HepG2 (cell line): Measurements from ENCODE around the gene TTC31. TPM values are rescaled to one million over a fixed set of nuclear protein-coding genes. Genes with fewer than 3 reads are reported as not detected.
A peak's percentile ranks its signal among the peaks of the same experiment; 100 is the strongest.

Experiments
- ARID2 ChIP-seq: sonication (generic); formaldehyde crosslinking; IDR thresholded peaks from 2 replicates; pipeline ENCODE4 v1.8.1; 2022; ENCODE audit warnings: mild to moderate bottlenecking, missing genetic modification reagents, borderline replicate concordance
- ATM ChIP-seq: fragments of 450-650 bp; IDR thresholded peaks from 2 replicates; pipeline ENCODE4 v1.7.1; 2017; ENCODE audit warnings: mild to moderate bottlenecking, borderline replicate concordance
- BORCS8-MEF2B ChIP-seq: sonication (generic); formaldehyde crosslinking; IDR thresholded peaks from 2 replicates; pipeline ENCODE4 v1.8.0; 2022; ENCODE audit warnings: mild to moderate bottlenecking, missing genetic modification reagents
- DBP ChIP-seq: sonication (generic); formaldehyde crosslinking; IDR thresholded peaks from 2 replicates; pipeline ENCODE4 v1.4.0; 2020; ENCODE audit warnings: missing genetic modification reagents; ENCODE audit errors: not compliant biosample characterization
- E2F1 ChIP-seq: sonication (generic); formaldehyde crosslinking; IDR thresholded peaks from 2 replicates; pipeline ENCODE4 v1.5.0; 2020; ENCODE audit warnings: missing genetic modification reagents
- ERF ChIP-seq: IDR thresholded peaks from 2 replicates; pipeline ENCODE4 v1.6.1; 2018; ENCODE audit warnings: missing biosample characterization, missing genetic modification reagents
- HOXA9 ChIP-seq: sonication (generic); formaldehyde crosslinking; IDR thresholded peaks from 2 replicates; pipeline ENCODE4 v1.8.1; 2022; ENCODE audit warnings: missing genetic modification reagents, mild to moderate bottlenecking, moderate library complexity, borderline replicate concordance
- KAT2B ChIP-seq: fragments of 150-350 bp; IDR thresholded peaks from 2 replicates; pipeline ENCODE4 v1.6.1; 2014; ENCODE audit warnings: low read depth, low read length, borderline replicate concordance
- KMT2A ChIP-seq: sonication (generic); formaldehyde crosslinking; IDR thresholded peaks from 2 replicates; pipeline ENCODE4 v1.4.0; 2020; ENCODE audit warnings: missing genetic modification reagents
- MBNL3 ChIP-seq: fragments of 250-450 bp; sonication (Bioruptor Pico); conservative IDR thresholded peaks from 2 replicates; pipeline ENCODE4 v1.8.0; 2022; ENCODE audit warnings: mild to moderate bottlenecking, inconsistent platforms
- MTA3 ChIP-seq: sonication (generic); formaldehyde crosslinking; IDR thresholded peaks from 2 replicates; pipeline ENCODE4 v1.4.0; 2020; ENCODE audit warnings: missing genetic modification reagents
- PAWR ChIP-seq: sonication (generic); formaldehyde crosslinking; IDR thresholded peaks from 2 replicates; pipeline ENCODE4 v1.4.0; 2020; ENCODE audit warnings: missing genetic modification reagents, mild to moderate bottlenecking, borderline replicate concordance
- PHB2 ChIP-seq: fragments of 450-650 bp; IDR thresholded peaks from 2 replicates; pipeline ENCODE4 v1.6.1; 2018; ENCODE audit not compliant: partially characterized antibody
- PRDM4 ChIP-seq: sonication (generic); formaldehyde crosslinking; IDR thresholded peaks from 2 replicates; pipeline ENCODE4 v1.9.0; 2021; ENCODE audit warnings: missing genetic modification reagents, borderline replicate concordance
- RARA ChIP-seq: IDR thresholded peaks from 2 replicates; pipeline ENCODE4 v1.6.1; 2016; ENCODE audit warnings: missing genetic modification reagents, missing compliant biosample characterization
- RORA ChIP-seq: sonication (generic); formaldehyde crosslinking; IDR thresholded peaks from 2 replicates; pipeline ENCODE4 v1.5.0; 2020; ENCODE audit warnings: mild to moderate bottlenecking, missing genetic modification reagents, moderate library complexity
- SP1 ChIP-seq, 2 experiments: fragments of 450-650 bp in 1 of 2; sonication (generic) in 1 of 2; formaldehyde crosslinking in 1 of 2; IDR thresholded peaks; 2 replicates each; pipeline versions ENCODE4 v1.4.0 to v1.6.1; 2016 to 2020; ENCODE audit warnings: missing genetic modification reagents in 1 of 2
- ZNF10 ChIP-seq: sonication (generic); formaldehyde crosslinking; IDR thresholded peaks from 2 replicates; pipeline ENCODE4 v1.4.0; 2020; ENCODE audit warnings: mild to moderate bottlenecking, low read depth, missing genetic modification reagents, borderline replicate concordance
- ZNF549 ChIP-seq: sonication (generic); formaldehyde crosslinking; IDR thresholded peaks from 2 replicates; pipeline ENCODE4 v1.5.0; 2020; ENCODE audit warnings: missing genetic modification reagents
- ZNF616 ChIP-seq: sonication (generic); formaldehyde crosslinking; IDR thresholded peaks from 2 replicates; pipeline ENCODE4 v1.5.0; 2020; ENCODE audit warnings: low read depth, mild to moderate bottlenecking, missing genetic modification reagents
- ZSCAN20 ChIP-seq: sonication (generic); formaldehyde crosslinking; IDR thresholded peaks from 2 replicates; pipeline ENCODE4 v1.4.0; 2020; ENCODE audit warnings: missing genetic modification reagents, mild to moderate bottlenecking, borderline replicate concordance
- ZSCAN22 ChIP-seq: sonication (generic); formaldehyde crosslinking; IDR thresholded peaks from 2 replicates; pipeline ENCODE4 v1.4.0; 2020; ENCODE audit warnings: mild to moderate bottlenecking, missing genetic modification reagents
- ZSCAN30 ChIP-seq: sonication (generic); formaldehyde crosslinking; IDR thresholded peaks from 2 replicates; pipeline ENCODE4 v1.5.0; 2020; ENCODE audit warnings: mild to moderate bottlenecking, missing genetic modification reagents
- polyA plus RNA-seq, 8 experiments: library from polyadenylated mRNA; depleted of rRNA in 3 of 8; stranded (reverse) in 7 of 8; unstranded in 1 of 8; fragments of >200 nt; fragmentation: Illumina TruSeq in 4 of 8; extraction: Trizol in 4 of 8; gene quantifications; 2 replicates each; pipeline versions ENCODE4 v1.2.1 to v1.2.3, GENCODE V29; 2011 to 2016; ENCODE audit warnings: low read depth in 4 of 8, missing spikeins in 1 of 8, mixed read lengths in 1 of 8; ENCODE audit not compliant: insufficient read depth in 1 of 8
- total RNA-seq, 5 experiments: library from RNA; depleted of rRNA; stranded (reverse); fragments of >200 nt; fragmentation: Illumina TruSeq; extraction: Trizol; gene quantifications; 2 replicates each; pipeline ENCODE4 v1.2.3, GENCODE V29; 2016; ENCODE audit warnings: low read depth in 1 of 5
- TF ChIP-seq, protein P1 (sequence below): sonication (generic); formaldehyde crosslinking; IDR thresholded peaks from 2 replicates; pipeline ENCODE4 v1.8.1; 2023; ENCODE audit warnings: missing genetic modification reagents, inconsistent platforms, borderline replicate concordance

TTC31 gene
- total and polyA plus RNA-seq, 2 of the 13 experiments (the other 11 are each of a cell fraction or from before 2014, with no cell fraction given), result 28.3 to 39.5 TPM

DNA sequence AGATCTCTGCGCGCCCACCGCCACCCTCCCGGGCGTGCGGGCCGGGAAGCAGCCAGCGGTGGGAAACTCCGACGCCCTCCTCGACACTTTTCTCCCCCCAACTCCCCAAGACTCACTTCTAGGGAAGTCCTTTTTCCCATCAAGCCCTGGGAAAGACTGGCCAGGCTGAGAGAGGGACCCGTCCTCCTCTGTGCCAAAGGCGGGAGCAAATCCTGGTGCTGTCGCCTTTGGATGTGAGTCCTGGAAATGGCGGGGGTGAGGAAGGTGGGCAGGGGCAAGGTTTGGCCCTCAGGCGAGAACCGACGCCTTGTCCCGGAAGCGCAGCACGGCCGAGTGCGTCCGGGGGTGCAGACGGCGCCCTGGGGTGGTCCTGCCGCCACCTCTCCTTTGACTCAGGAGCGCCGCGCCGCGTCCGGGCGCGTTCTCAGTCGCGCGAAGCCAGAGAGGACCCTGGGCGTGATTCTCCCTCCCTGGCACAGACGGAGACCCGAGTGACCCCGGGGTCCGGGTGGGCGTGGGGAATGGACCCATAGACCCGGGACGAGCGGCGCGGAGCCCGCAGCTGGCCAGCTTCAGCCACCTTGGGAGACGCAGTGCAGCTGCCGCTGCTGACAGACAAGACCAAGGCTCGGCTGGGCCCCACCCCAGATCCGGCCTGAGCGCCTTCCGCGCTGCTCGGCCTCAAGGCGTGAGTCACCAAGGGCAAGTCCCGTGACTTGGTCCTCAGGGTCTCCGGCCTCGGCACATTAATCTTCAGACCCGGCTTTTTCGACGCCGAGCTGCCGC lies 20.0 kb downstream of the TTC31 start (continued):
- TF ChIP-seq ZNF616 (CRISPR knock-in tag) (no peak), MTA3 (CRISPR knock-in tag) (no peak), HOXA9 (CRISPR knock-in tag) (no peak), ZSCAN30 (CRISPR knock-in tag) (no peak), ERF (no peak; the same call in 1 of the 2 replicates), MBNL3 (CRISPR knock-in tag) (no peak), ZNF10 (CRISPR knock-in tag) (no peak), PRDM4 (0 out of 2 replicates have a peak, but pooled peaks have one; percentile 9), ZNF549 (CRISPR knock-in tag) (peak; percentile 19; the same call in 1 of the 2 replicates), PHB2 (no peak), BORCS8-MEF2B (peak; percentile 6; the same call in 1 of the 2 replicates), ZSCAN20 (CRISPR knock-in tag) (peak; percentile 54; the same call in 1 of the 2 replicates), PAWR (peak; percentile 82; the same call in 1 of the 2 replicates), RARA (CRISPR knock-in tag) (no peak), DBP (CRISPR knock-in tag) (peak; percentile 25), ARID2 (peak; percentile 92), KMT2A (peak; percentile 60), E2F1 (CRISPR knock-in tag) (peak; percentile 10; the same call in 1 of the 2 replicates), RORA (CRISPR knock-in tag) (no peak), ATM (no peak), SP1 (IDR thresholded peaks at IDR 0.05) (no peak), SP1 (CRISPR knock-in tag; IDR thresholded peaks at IDR 0.05) (peak; percentile 46), KAT2B (no peak), ZSCAN22 (CRISPR knock-in tag) (peak; percentile 24; the same call in 1 of the 2 replicates)
- TF ChIP-seq, protein P1, sequence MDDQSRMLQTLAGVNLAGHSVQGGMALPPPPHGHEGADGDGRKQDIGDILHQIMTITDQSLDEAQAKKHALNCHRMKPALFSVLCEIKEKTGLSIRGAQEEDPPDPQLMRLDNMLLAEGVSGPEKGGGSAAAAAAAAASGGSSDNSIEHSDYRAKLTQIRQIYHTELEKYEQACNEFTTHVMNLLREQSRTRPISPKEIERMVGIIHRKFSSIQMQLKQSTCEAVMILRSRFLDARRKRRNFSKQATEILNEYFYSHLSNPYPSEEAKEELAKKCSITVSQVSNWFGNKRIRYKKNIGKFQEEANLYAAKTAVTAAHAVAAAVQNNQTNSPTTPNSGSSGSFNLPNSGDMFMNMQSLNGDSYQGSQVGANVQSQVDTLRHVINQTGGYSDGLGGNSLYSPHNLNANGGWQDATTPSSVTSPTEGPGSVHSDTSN, result no peak
